Measurements from ENCODE around the gene NKD1. TPM values are rescaled to one million over a fixed set of nuclear protein-coding genes. Genes with fewer than 3 reads are reported as not detected.

The NKD1 gene
- polyA plus RNA-seq, 1 experiment, result 0.11 TPM

DNA sequence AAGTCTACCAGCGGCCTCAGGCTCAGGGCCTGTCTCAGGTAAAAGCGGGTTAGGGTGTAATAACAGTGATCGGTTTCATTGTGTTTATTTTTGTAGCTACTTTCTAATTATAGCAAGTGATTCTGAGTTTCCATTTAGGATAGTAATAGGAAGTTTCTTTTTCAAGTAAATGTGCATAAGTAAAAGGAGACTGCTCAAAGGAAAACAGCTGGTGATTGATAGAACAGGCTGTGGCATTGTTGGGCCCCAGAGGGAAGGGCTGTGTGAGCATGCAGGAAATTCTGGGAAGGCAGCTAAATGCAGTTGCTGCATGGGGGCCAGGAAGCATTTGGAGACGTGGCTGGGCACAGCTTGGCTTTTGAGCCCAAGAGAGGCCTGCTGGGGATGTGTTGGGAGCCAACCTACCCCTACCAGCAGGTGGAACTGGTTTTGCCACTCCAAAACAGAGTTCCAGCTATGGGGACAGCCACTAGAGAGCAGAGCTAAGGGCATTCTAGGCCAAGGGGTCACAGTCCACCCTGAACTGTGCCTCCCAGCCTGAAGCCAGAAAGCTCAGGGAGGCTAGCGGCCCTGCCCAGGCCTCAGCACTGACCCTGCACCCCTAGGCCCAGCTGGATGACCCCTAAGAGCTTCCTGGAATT, 120.3 kb downstream of the NKD1 start:
- Histone ChIP-seq H3K27me3 (ENCODE audit: control insufficient read depth, insufficient read depth, low read length) (no peaks in the 10 kb centered on the region), H3K4me3 (ENCODE audit: low read depth, low read length) (no peak overlapping the region), H3K36me3 (ENCODE audit: control insufficient read depth, insufficient read depth, low read length) (no peaks in the 10 kb centered on the region)
- ChIA-PET POLR2A (no interaction called here), CTCF (interaction anchor here (0.7 to 8.7 kb wide), 9 partner anchors 9 to 643 kb away, joined by 3 to 105 read pairs (median 4); partner anchors contain the start of genes BRD7, CNEP1R1 and SNX20)
- TF ChIP-seq, protein P1, sequence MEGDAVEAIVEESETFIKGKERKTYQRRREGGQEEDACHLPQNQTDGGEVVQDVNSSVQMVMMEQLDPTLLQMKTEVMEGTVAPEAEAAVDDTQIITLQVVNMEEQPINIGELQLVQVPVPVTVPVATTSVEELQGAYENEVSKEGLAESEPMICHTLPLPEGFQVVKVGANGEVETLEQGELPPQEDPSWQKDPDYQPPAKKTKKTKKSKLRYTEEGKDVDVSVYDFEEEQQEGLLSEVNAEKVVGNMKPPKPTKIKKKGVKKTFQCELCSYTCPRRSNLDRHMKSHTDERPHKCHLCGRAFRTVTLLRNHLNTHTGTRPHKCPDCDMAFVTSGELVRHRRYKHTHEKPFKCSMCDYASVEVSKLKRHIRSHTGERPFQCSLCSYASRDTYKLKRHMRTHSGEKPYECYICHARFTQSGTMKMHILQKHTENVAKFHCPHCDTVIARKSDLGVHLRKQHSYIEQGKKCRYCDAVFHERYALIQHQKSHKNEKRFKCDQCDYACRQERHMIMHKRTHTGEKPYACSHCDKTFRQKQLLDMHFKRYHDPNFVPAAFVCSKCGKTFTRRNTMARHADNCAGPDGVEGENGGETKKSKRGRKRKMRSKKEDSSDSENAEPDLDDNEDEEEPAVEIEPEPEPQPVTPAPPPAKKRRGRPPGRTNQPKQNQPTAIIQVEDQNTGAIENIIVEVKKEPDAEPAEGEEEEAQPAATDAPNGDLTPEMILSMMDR (IDR thresholded peaks at IDR 0.05; ENCODE audit: insufficient read depth, low read depth, low read length), result no peak
- no peak for DNase-seq (ENCODE audit: low read depth)

DNA sequence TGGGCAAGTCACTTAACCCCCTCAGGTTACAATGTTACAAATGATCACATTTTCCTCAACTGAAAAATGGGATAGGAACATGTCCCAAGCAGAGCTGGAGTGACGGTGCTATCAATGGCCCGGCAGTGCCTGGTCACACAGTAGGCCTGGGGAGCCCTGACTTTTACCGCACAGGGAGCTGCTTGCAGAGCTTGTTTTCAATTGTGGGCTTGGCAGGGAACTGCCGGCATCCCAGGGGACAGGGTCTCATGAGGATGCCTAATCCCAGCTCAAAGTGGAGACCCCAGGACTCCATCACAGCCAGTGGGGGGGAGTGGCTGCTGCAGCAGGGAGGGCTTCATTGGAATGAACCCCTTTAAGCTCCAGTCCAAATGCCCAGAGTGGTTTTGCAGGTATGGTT, 121.5 kb downstream of the NKD1 start:
- H3K4me3 ChIP-seq (ENCODE audit: low read depth, low read length), result no peak overlapping the region
- ChIA-PET CTCF (interaction anchor here (0.8 to 8.7 kb wide), 4 partner anchors 7 to 140 kb away, joined by 3 to 105 read pairs (median 4); partner anchors contain the start of gene SNX20), POLR2A (no interaction called here)
- TF ChIP-seq, protein P1 (IDR thresholded peaks at IDR 0.05; ENCODE audit: insufficient read depth, low read depth, low read length), result no peak
- H3K36me3 ChIP-seq (ENCODE audit: control insufficient read depth, insufficient read depth, low read length), result no peaks in the 10 kb centered on the region
- no peaks in the 10 kb centered on the region for H3K27me3 ChIP-seq (ENCODE audit: control insufficient read depth, insufficient read depth, low read length)
- DNase-seq (ENCODE audit: low read depth), result no peak

DNA sequence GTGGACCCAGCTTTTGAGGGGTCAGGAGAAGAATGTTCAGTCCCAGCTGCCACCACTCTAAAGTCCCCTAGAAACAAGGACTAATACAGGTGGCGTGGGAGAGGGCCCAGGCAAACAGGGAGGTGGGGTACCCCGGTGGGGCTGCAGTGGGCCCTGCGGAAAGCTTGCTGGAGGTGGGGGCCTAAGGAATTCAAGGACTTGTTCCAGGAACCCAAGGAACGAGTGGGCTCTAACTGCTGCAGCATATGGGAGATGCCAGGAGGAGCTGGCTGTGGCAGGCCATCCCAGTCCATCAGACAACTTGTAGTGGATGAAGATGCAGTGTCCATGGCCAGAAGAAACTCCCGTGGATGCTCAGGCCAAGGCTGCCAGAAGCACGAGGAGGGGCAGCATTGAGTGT, 122.3 kb downstream of the NKD1 start:
- TF ChIP-seq, protein P1 (IDR thresholded peaks at IDR 0.05; ENCODE audit: insufficient read depth, low read depth, low read length), result no peak
- POLR2A ChIA-PET, result no interaction called here
- DNase-seq (ENCODE audit: low read depth), result no peak
- CTCF ChIA-PET, result interaction anchor here (1.2 to 8.7 kb wide), 4 partner anchors 7 to 140 kb away, joined by 3 to 105 read pairs (median 4); partner anchors contain the start of gene SNX20
- Histone ChIP-seq H3K4me3 (ENCODE audit: low read depth, low read length) (no peak overlapping the region), H3K27me3 (ENCODE audit: control insufficient read depth, insufficient read depth, low read length) (no peaks in the 10 kb centered on the region; the same call in 1 of the 2 replicates), H3K36me3 (ENCODE audit: control insufficient read depth, insufficient read depth, low read length) (no peaks in the 10 kb centered on the region)

DNA sequence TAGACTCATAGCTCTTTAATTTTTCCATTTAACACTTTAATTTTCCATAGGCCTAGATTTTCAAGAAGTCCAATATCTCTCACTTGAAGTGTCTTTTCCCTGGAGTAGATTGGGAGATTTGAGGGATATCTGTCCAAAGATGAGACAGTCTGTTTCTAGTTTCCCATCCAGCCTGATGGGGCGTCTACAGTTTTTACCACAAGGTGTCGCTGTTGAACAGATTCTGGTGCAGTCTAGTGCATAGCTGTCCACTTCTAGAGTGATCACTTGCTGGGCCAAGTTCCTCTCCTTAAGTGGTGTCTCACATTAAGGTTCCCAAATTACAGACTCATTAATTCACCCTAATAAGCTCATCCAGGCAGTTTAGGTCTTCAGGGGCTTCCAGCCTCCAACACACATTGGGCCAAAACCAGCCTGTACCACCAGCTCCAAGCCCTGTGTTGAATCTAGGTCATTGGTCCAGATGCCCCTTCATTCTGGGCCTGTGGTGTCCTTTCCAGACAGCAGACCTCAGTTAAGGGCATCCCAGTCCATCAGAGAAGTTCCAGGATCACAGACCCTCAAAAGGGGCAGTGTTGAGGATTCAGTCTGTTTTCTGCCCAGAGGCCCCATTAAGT, 123.6 kb downstream of the NKD1 start:
- CTCF ChIA-PET, result interaction anchor here (1.2 to 2.8 kb wide), 5 partner anchors 9 to 138 kb away, joined by 3 to 16 read pairs (median 4); partner anchors contain the start of gene SNX20
- H3K4me3 ChIP-seq (ENCODE audit: low read depth, low read length), result no peak overlapping the region

More for the DNA sequence above, 123.6 kb downstream of the NKD1 start:
- no peak for DNase-seq (ENCODE audit: low read depth)
- H3K27me3 ChIP-seq (ENCODE audit: control insufficient read depth, insufficient read depth, low read length), result no peaks in the 10 kb centered on the region; the same call in none of the 2 replicates
- no peaks in the 10 kb centered on the region for H3K36me3 ChIP-seq (ENCODE audit: control insufficient read depth, insufficient read depth, low read length)
- POLR2A ChIA-PET, result no interaction called here
- TF ChIP-seq, protein P1 (IDR thresholded peaks at IDR 0.05; ENCODE audit: insufficient read depth, low read depth, low read length), result peak; percentile 48

Data from BJ (cell line).